ENCODE data around the gene DYNLT1. TPM values are rescaled to one million over a fixed set of nuclear protein-coding genes. Genes with fewer than 3 reads are reported as not detected.

The DYNLT1 gene
- total RNA-seq, 1 experiment from 2014 or later, result 105 TPM

GRCh38 chr6:158605266-158605878 is 39.2 kb downstream of the DYNLT1 start:
- Histone ChIP-seq H3K27ac (ENCODE audit: insufficient read length, low read depth, low read length) (no peak overlapping the region), H3K4me2 (ENCODE audit: insufficient read depth, insufficient read length, low read length) (no peak overlapping the region), H3K23me2 (ENCODE audit: insufficient read length, low read depth, low read length, poor library complexity, severe bottlenecking) (no peaks in the 10 kb centered on the region), H3T11ph (ENCODE audit: low read length) (no peak overlapping the region), H2BK12ac (ENCODE audit: insufficient read length, low read depth, low read length) (no peak overlapping the region), H3K79me2 (ENCODE audit: insufficient read depth, low read length) (0 out of 2 replicates have a peak, but pooled peaks cover 2% of the 10 kb centered on the region), H2BK5ac (ENCODE audit: insufficient read length, low read length) (no peak overlapping the region), H2AK5ac (ENCODE audit: insufficient read length, low read length) (no peak overlapping the region), H3K4ac (ENCODE audit: low read depth, low read length) (no peak overlapping the region), H3K14ac (ENCODE audit: insufficient read depth, low read length) (no peak overlapping the region), H3K27me3 (ENCODE audit: insufficient read depth, low read length) (no peaks in the 10 kb centered on the region), H2BK20ac (ENCODE audit: low read depth, low read length, poor library complexity, severe bottlenecking) (no peak overlapping the region), H3K56ac (ENCODE audit: insufficient read length, low read depth, low read length) (no peak overlapping the region), H4K20me1 (ENCODE audit: control insufficient read depth, insufficient read depth, insufficient read length) (no peaks in the 10 kb centered on the region), H2BK15ac (ENCODE audit: low read depth, low read length) (no peak overlapping the region), H3K23ac (ENCODE audit: insufficient read length, low read depth, low read length) (no peak overlapping the region), H4K8ac (replicated peaks; ENCODE audit: insufficient read length, low read depth, low read length) (no peak overlapping the region), H2BK120ac (ENCODE audit: low read depth, low read length, poor library complexity, severe bottlenecking) (no peak overlapping the region), H4K91ac (ENCODE audit: insufficient read length, low read depth, low read length) (no peak overlapping the region), H4K5ac (ENCODE audit: insufficient read length, low read depth, low read length) (no peak overlapping the region), H3K9ac (ENCODE audit: extremely low read depth, insufficient read length, low read length) (no peak overlapping the region), H3K18ac (ENCODE audit: insufficient read length, low read depth, low read length) (no peak overlapping the region), H2AFZ (ENCODE audit: low read length) (no peak overlapping the region), H3K4me1 (ENCODE audit: insufficient read depth, low read length) (no peaks in the 10 kb centered on the region), H3K9me3 (ENCODE audit: control insufficient read depth, low read depth, low read length) (no peaks in the 10 kb centered on the region), H3K79me1 (ENCODE audit: insufficient read depth, low read depth, low read length, poor library complexity, severe bottlenecking) (no peaks in the 10 kb centered on the region)
- H3K36me3 Mint-ChIP-seq (ENCODE audit: insufficient read depth in 1 of 3, low read depth in 3 of 3), result peaks cover 27 to 63% (median 54%) of the 10 kb centered on the region in 3 experiments
- no CpG with 5 or more reads among the region's 13 CpGs for WGBS (ENCODE audit: extremely low coverage, insufficient read length, low lambda C conversion rate)
- no peaks in the 10 kb centered on the region for H3K4me1 Mint-ChIP-seq
- H3K9me3 Mint-ChIP-seq, result no peaks in the 10 kb centered on the region
- H3K27me3 Mint-ChIP-seq (ENCODE audit: low read depth), result no peaks in the 10 kb centered on the region
- peak; percentile 78 for TF ChIP-seq CTCF (conservative IDR thresholded peaks at IDR 0.05)
- H3K4me3 Mint-ChIP-seq, result no peak overlapping the region
- peak; percentile 80 for DNase-seq
- H3K27ac Mint-ChIP-seq, result no peak overlapping the region
